ENCODE measurements around the gene ANKLE2. TPM values are rescaled to one million over a fixed set of nuclear protein-coding genes. Genes with fewer than 3 reads are reported as not detected.

The ANKLE2 gene
- polyA plus RNA-seq, 1 donor (not counting 4 experiments of a cell fraction or from before 2014, with no cell fraction given), result 109 TPM

DNA sequence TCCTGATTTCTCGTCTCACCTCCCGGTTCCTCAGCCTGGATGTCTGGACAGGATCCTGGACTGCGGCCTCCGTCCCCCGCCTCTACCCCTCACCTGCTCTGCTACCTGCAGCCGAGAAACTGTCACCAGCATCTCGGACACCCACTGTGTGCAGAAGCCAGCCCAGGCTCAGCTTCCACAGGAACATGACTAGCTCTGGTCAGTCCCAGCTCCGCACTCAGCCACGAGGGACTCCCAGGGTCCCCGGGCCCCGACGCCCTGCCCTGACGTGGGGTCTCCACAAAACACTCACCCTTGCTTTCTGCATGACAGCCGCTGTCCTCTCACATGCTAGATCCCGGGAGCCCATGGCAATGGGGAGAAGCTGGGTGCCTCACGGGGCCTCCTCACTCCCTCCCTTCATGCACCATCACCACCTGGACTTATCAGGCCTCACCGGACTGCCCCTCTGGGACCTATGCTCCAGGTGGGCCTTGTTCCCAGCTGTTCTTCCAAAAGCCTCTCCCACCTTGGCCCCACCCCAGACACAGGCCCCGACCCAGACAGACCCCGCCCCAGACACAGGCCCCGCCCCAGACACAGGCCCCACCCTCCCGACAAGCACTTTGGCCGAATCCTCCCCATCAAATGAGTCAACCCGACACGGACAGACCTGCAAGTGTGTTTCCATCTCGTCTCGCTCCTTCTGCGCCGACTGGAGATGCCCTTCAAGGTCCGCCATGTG lies 26.9 kb upstream of the ANKLE2 start:
- no peaks in the 10 kb centered on the region for H3K9me3 ChIP-seq (ENCODE audit: control insufficient read depth, low read depth, low read length)
- no peak overlapping the region for H3K9ac ChIP-seq (ENCODE audit: control insufficient read depth, extremely low read depth, insufficient read depth, low read length)
- H4K20me1 ChIP-seq (ENCODE audit: control insufficient read depth, extremely low read depth, insufficient read depth, low read length), result peaks cover 6% of the 10 kb centered on the region
- H2AFZ ChIP-seq (ENCODE audit: control insufficient read depth, low read length), result no peak overlapping the region
- dilution Hi-C loops (cut with MboI; ENCODE audit: extremely low pct_ligation_motif_present, low sequenced_read_pairs), result no loop called here
- H3K4me3 ChIP-seq (ENCODE audit: control insufficient read depth in 2 of 3, extremely low read depth in 1 of 3, insufficient read depth in 2 of 3, low read depth in 1 of 3, low read length in 3 of 3), result no peak overlapping the region
- H3K27ac ChIP-seq (ENCODE audit: control insufficient read depth, insufficient read depth, low read length), result no peak overlapping the region
- H3K79me2 ChIP-seq (ENCODE audit: control insufficient read depth, insufficient read depth, low read length), result peaks cover 6% of the 10 kb centered on the region
- FAIRE-seq (no peak), DNase-seq (ENCODE audit: low read depth, low spot score) (no peak)
- H3K27me3 ChIP-seq (ENCODE audit: control insufficient read depth, extremely low read depth, insufficient read depth, low read length), result no peaks in the 10 kb centered on the region
- no peak overlapping the region for H3K4me2 ChIP-seq (ENCODE audit: control insufficient read depth, extremely low read depth, insufficient read depth, low read depth, low read length)
- no peaks in the 10 kb centered on the region for H3K4me1 ChIP-seq (ENCODE audit: control insufficient read depth, extremely low read depth, insufficient read depth, low read length)
- TF ChIP-seq, protein P1, sequence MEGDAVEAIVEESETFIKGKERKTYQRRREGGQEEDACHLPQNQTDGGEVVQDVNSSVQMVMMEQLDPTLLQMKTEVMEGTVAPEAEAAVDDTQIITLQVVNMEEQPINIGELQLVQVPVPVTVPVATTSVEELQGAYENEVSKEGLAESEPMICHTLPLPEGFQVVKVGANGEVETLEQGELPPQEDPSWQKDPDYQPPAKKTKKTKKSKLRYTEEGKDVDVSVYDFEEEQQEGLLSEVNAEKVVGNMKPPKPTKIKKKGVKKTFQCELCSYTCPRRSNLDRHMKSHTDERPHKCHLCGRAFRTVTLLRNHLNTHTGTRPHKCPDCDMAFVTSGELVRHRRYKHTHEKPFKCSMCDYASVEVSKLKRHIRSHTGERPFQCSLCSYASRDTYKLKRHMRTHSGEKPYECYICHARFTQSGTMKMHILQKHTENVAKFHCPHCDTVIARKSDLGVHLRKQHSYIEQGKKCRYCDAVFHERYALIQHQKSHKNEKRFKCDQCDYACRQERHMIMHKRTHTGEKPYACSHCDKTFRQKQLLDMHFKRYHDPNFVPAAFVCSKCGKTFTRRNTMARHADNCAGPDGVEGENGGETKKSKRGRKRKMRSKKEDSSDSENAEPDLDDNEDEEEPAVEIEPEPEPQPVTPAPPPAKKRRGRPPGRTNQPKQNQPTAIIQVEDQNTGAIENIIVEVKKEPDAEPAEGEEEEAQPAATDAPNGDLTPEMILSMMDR (optimal IDR thresholded peaks at IDR 0.05 in 1 of 3, IDR thresholded peaks at IDR 0.05 in 1 of 3, conservative IDR thresholded peaks at IDR 0.05 in 1 of 3; ENCODE audit: extremely low read depth in 1 of 3, insufficient read depth in 2 of 3, low read length in 3 of 3), result no peak
- TF ChIP-seq EZH2 (IDR thresholded peaks at IDR 0.05; ENCODE audit: low read length), result no peak
- peaks cover 40 to 43% of the 10 kb centered on the region in 2 experiments for H3K36me3 ChIP-seq (ENCODE audit: control insufficient read depth in 2 of 2, extremely low read depth in 1 of 2, insufficient read depth in 2 of 2, low read length in 2 of 2)
- no peaks in the 10 kb centered on the region for H3K9me1 ChIP-seq (ENCODE audit: control insufficient read depth, extremely low read depth, insufficient read depth, low read length)

DNA sequence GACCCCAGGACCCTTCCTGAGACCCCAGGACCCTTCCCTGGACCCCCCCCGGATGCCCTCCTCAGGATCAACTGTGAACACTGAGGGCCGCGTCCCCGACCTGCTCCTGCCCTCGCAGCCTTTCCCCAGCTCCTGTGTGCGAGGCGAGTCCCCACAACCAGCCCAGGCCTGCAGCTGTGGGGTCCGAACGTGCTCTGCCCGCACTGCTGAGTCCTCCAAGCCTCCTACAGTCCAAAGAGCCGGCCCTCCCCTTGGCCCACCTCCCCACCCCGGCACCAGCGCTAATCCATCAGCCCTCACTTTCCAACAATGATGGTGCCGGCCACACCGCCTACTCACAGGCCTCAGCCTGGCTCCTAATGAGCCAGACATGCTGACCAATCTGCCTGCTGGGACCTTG lies 26.2 kb upstream of the ANKLE2 start:
- no peaks in the 10 kb centered on the region for H3K4me1 ChIP-seq (ENCODE audit: control insufficient read depth, extremely low read depth, insufficient read depth, low read length)
- H3K79me2 ChIP-seq (ENCODE audit: control insufficient read depth, insufficient read depth, low read length), result peaks cover 6% of the 10 kb centered on the region
- no peaks in the 10 kb centered on the region for H3K9me3 ChIP-seq (ENCODE audit: control insufficient read depth, low read depth, low read length)
- dilution Hi-C loops (cut with MboI; ENCODE audit: extremely low pct_ligation_motif_present, low sequenced_read_pairs), result no loop called here
- no peaks in the 10 kb centered on the region for H3K9me1 ChIP-seq (ENCODE audit: control insufficient read depth, extremely low read depth, insufficient read depth, low read length)
- no peak overlapping the region for H3K4me2 ChIP-seq (ENCODE audit: control insufficient read depth, extremely low read depth, insufficient read depth, low read depth, low read length)
- peaks cover 6% of the 10 kb centered on the region for H4K20me1 ChIP-seq (ENCODE audit: control insufficient read depth, extremely low read depth, insufficient read depth, low read length)
- no peak for DNase-seq (ENCODE audit: low read depth, low spot score)
- no peak for TF ChIP-seq EZH2 (IDR thresholded peaks at IDR 0.05; ENCODE audit: low read length)
- TF ChIP-seq, protein P1 (optimal IDR thresholded peaks at IDR 0.05 in 1 of 3, IDR thresholded peaks at IDR 0.05 in 1 of 3, conservative IDR thresholded peaks at IDR 0.05 in 1 of 3; ENCODE audit: extremely low read depth in 1 of 3, insufficient read depth in 2 of 3, low read length in 3 of 3), result no peak
- FAIRE-seq, result no peak
- H3K4me3 ChIP-seq (ENCODE audit: control insufficient read depth in 2 of 3, extremely low read depth in 1 of 3, insufficient read depth in 2 of 3, low read depth in 1 of 3, low read length in 3 of 3), result no peak overlapping the region
- H3K27me3 ChIP-seq (ENCODE audit: control insufficient read depth, extremely low read depth, insufficient read depth, low read length), result no peaks in the 10 kb centered on the region
- no peak overlapping the region for H3K9ac ChIP-seq (ENCODE audit: control insufficient read depth, extremely low read depth, insufficient read depth, low read length)
- no peak overlapping the region for H3K27ac ChIP-seq (ENCODE audit: control insufficient read depth, insufficient read depth, low read length)
- no peak overlapping the region for H2AFZ ChIP-seq (ENCODE audit: control insufficient read depth, low read length)
- peaks cover 42% of the 10 kb centered on the region in 2 experiments for H3K36me3 ChIP-seq (ENCODE audit: control insufficient read depth in 2 of 2, extremely low read depth in 1 of 2, insufficient read depth in 2 of 2, low read length in 2 of 2)

All from keratinocyte (primary cell).